Brain microvascular endothelial cell (primary cell): ENCODE measurements around the gene SLC4A5.

ENCODE experiments used
- DNase-seq: peaks from one replicate; pipeline ENCODE4 v3.0.0-alpha.2; 2020
- H3K27ac ChIP-seq: fragments of 250-450 bp; sonication (Bioruptor Pico); 2 replicates; pipeline ENCODE4 v1.5.1; 2020; ENCODE audit warnings: mild to moderate bottlenecking, moderate library complexity
- H3K27me3 ChIP-seq: fragments of 250-450 bp; sonication (Bioruptor Pico); replicated peaks from 2 replicates; pipeline ENCODE4 v1.5.1; 2020; ENCODE audit warnings: mild to moderate bottlenecking
- H3K36me3 ChIP-seq: fragments of 250-450 bp; sonication (Bioruptor Pico); replicated peaks from 2 replicates; pipeline ENCODE4 v1.5.1; 2020; ENCODE audit warnings: mild to moderate bottlenecking
- H3K4me3 ChIP-seq: 2 replicates; pipeline ENCODE4 v1.5.1; 2011; ENCODE audit warnings: low read depth, mild to moderate bottlenecking, control low read depth, low read length, moderate library complexity
- CTCF ChIP-seq: IDR thresholded peaks from 2 replicates; pipeline ENCODE4 v1.5.1; 2011; ENCODE audit warnings: low read depth, mild to moderate bottlenecking, moderate library complexity, low read length, control low read depth, inconsistent platforms; ENCODE audit errors: missing control alignments
- in situ Hi-C: cut with HindIII; loops from 2 replicates; pipeline ENCODE4 v1.10.0; 2017; ENCODE audit warnings: low sequenced_read_pairs, low pct_ligation_motif_present

The SLC4A5 gene

GRCh38 chr2:74328074-74328473 lies 15.1 kb downstream of the SLC4A5 start:
- TF ChIP-seq CTCF: no peak
- H3K4me3 ChIP-seq: no peak overlapping the region
- H3K27ac ChIP-seq: no peak overlapping the region
- no peak for DNase-seq
- in situ Hi-C loops: no loop called here
- H3K27me3 ChIP-seq: no peaks in the 10 kb centered on the region
- H3K36me3 ChIP-seq: no peaks in the 10 kb centered on the region

GRCh38 chr2:74327627-74328026 lies 15.6 kb downstream of the SLC4A5 start:
- no peak for TF ChIP-seq CTCF
- no peak for DNase-seq
- in situ Hi-C loops: no loop called here
- Histone ChIP-seq H3K4me3 (no peak overlapping the region), H3K27ac (no peak overlapping the region), H3K36me3 (no peaks in the 10 kb centered on the region), H3K27me3 (no peaks in the 10 kb centered on the region)

DNA sequence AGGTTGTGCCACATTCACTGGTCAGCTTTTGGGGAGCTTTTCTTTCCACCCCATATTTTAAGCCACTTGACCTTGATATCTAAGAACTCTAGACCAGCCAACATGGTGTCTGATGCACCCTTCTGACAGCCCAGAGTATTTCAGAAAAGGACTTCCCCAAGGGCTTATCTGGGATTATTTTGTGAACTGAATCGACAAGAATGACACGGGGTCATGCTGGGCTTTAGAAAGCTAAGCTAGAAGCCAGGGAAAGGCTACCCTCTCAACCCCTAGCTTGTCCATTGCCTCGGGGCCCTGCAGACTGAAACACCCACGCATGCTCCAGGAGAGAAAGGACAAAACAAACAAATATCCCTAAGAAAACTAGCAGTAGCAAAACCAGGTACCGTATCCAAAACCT lies 16.0 kb downstream of the SLC4A5 start:
- no peak for TF ChIP-seq CTCF
- no peak overlapping the region for H3K27ac ChIP-seq
- H3K36me3 ChIP-seq: no peaks in the 10 kb centered on the region
- H3K4me3 ChIP-seq: no peak overlapping the region
- no peak for DNase-seq
- in situ Hi-C loops: no loop called here
- no peaks in the 10 kb centered on the region for H3K27me3 ChIP-seq

DNA sequence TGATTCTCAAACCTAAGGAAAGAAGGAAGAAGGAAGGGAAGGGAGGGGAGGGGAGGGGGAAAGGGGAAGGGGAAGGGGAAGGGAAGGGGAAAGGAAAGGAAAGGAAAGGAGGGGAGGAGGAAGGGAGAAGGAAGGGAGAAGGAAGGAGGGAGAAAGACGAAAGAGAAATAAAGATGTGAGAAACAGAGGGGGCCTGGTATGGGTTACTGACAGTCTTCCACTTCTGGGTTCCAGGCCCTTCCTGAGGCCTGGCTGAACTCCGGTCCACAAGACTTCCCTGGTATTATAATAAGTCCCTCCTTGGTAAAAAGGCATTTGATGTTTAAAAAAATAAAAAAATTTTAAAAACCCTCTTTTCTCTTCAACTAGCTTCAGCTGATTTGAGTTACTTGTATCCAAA lies 17.4 kb downstream of the SLC4A5 start:
- no peak for TF ChIP-seq CTCF
- no peak for DNase-seq
- no peak overlapping the region for H3K27ac ChIP-seq
- in situ Hi-C loops: no loop called here
- no peaks in the 10 kb centered on the region for H3K27me3 ChIP-seq
- no peaks in the 10 kb centered on the region for H3K36me3 ChIP-seq
- H3K4me3 ChIP-seq: no peak overlapping the region

DNA sequence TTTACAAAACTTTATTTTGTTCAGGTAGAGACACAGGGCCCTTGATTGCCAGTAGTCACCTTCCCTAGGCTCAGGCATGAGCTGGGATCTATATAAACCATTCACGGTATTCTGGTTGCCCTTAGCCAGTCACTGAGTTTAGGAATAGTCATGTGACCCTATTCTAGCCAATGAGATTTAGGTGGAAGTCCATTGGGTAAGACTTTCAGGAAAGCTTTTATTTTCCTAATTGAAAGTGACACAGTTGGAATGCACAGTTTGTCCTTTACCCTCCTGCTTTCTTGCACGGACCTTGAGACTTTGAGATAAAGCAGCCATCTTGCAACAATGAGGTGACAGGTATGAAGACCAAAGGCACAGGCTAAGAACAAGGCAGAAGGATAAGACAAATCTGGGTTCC lies 21.5 kb downstream of the SLC4A5 start:
- Histone ChIP-seq H3K27ac (no peak overlapping the region), H3K36me3 (no peaks in the 10 kb centered on the region), H3K4me3 (no peak overlapping the region), H3K27me3 (no peaks in the 10 kb centered on the region)
- no peak for TF ChIP-seq CTCF
- in situ Hi-C loops: no loop called here
- DNase-seq: no peak

DNA sequence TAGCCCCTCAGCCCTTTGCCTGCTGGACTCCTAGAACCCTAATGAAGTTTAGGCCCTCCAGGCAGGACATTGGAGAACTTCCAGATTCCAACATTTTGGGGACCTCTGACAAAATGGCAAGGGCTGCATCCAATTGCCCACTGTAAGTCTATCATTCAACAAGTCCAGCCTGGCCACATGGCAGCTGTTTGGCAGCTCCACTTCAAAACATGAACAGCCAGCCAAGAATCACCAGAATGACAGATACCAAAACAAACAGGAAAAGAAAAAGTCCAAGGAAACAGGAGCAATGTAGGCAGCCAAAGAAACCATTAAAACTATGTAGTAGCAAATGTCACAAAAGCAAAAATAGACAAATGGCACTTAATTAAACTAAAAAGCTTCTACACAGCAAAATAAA lies 25.5 kb downstream of the SLC4A5 start:
- in situ Hi-C loops: no loop called here

More for the DNA sequence above, 25.5 kb downstream of the SLC4A5 start:
- no peak for TF ChIP-seq CTCF
- H3K27me3 ChIP-seq: no peaks in the 10 kb centered on the region
- H3K4me3 ChIP-seq: no peak overlapping the region
- no peak overlapping the region for H3K27ac ChIP-seq
- no peak for DNase-seq
- no peaks in the 10 kb centered on the region for H3K36me3 ChIP-seq
